HL-60 (cell line): ENCODE results near the gene MBNL3.

ENCODE experiments used
- DNase-seq, 2 experiments: peaks; one replicate each; pipeline ENCODE4 v3.0.0-alpha.2; 2010 to 2020; ENCODE audit warnings: low read depth in 1 of 2, low spot score in 1 of 2
- H3K27ac ChIP-seq: fragments of 250-450 bp; sonication (Bioruptor Pico); replicated peaks from 2 replicates; pipeline ENCODE4 v1.5.1; 2020; ENCODE audit warnings: mild to moderate bottlenecking, moderate library complexity
- H3K27me3 ChIP-seq: fragments of 250-450 bp; sonication (Bioruptor Pico); 2 replicates; pipeline ENCODE4 v1.5.1; 2021; ENCODE audit warnings: mild to moderate bottlenecking, moderate library complexity; ENCODE audit not compliant: insufficient read depth, poor library complexity, severe bottlenecking
- H3K4me3 ChIP-seq: replicated peaks from 2 replicates; pipeline ENCODE4 v1.5.1; 2011; ENCODE audit warnings: mild to moderate bottlenecking, control low read depth, low read length; ENCODE audit not compliant: insufficient read depth
- GABPA ChIP-seq: IDR thresholded peaks from 2 replicates; pipeline ENCODE4 v1.6.1; 2012; ENCODE audit warnings: low read depth
- POLR2AphosphoS5 ChIP-seq: IDR thresholded peaks from 2 replicates; pipeline ENCODE4 v1.6.1; 2012; ENCODE audit warnings: low read depth
- SPI1 ChIP-seq: IDR thresholded peaks from 2 replicates; pipeline ENCODE4 v1.6.1; 2012; ENCODE audit warnings: low read depth, mild to moderate bottlenecking, borderline replicate concordance
- TF ChIP-seq, protein P1 (sequence below): IDR thresholded peaks from one replicate; pipeline ENCODE4 v1.5.1; 2011; ENCODE audit warnings: low read length, control low read depth, inconsistent platforms; ENCODE audit not compliant: insufficient read depth
- TF ChIP-seq, protein P2 (sequence below): IDR thresholded peaks from 2 replicates; pipeline ENCODE4 v1.6.1; 2012; ENCODE audit warnings: low read depth; ENCODE audit not compliant: insufficient replicate concordance

Gene MBNL3

DNA sequence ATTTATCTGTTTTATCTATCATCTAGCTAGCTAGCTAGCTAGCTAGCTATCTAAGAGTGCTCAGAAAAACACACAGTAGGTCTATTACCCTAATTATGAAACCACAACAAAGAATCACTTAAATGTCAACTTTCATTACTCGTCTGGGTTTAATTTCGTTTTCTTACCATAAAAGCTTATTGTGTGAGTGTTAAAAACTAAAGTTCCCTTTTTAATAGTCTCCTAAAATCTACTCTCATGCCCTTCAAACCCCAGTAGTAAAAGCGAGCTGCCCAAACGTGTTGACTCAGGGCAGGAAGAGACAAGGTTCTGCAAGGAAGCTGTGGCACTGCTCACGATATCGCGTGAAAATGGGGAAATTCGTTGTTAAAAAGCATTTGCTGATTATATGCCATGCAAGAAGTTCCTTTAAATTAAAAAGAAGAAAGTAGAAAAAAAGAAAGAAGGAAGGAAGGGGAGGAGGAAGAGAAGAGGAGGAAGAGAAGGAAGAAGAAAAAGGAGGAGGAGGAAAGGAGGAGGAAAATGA lies 595 bp downstream of the MBNL3 start:
- H3K27me3 ChIP-seq: no peaks in the 10 kb centered on the region
- peak; percentile 47 to 76 for DNase-seq
- TF ChIP-seq SPI1 (no peak), POLR2AphosphoS5 (peak; percentile 38; the same call in 1 of the 2 replicates)
- H3K4me3 ChIP-seq: peak overlapping the region; percentile 36
- peak overlapping the region; percentile 98 for H3K27ac ChIP-seq

DNA sequence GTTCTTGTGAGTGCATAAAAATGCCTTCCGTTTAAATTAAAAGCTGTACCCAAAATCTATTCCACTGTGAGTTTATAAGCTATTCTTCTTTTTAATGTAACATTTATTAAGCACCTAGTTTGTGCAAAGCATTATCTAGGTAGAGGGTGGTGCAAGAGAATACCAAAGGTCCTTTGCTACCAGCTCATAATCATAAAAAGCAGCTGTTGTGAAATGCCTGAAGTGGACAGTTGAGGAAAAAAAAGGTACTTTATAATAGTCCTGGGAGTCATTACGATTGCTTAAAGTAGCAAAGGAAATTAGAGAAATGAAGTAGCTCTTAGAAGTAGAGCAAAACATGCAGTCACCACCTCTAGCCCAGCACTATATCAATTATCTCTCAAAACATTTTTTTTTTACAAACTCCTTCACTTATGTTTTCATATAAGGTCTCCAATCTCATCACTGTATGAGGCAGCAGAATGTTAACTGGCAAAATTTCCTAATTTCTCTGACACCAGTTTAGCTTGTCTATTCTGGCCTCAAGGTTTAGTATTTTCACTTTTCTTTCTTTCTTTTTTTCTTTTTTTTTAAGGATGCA lies 2.1 kb downstream of the MBNL3 start:
- Histone ChIP-seq H3K4me3 (peak overlapping the region; percentile 36; the same call in 1 of the 2 replicates), H3K27me3 (no peaks in the 10 kb centered on the region), H3K27ac (peak overlapping the region; percentile 98)
- DNase-seq: no peak
- TF ChIP-seq, protein P1, sequence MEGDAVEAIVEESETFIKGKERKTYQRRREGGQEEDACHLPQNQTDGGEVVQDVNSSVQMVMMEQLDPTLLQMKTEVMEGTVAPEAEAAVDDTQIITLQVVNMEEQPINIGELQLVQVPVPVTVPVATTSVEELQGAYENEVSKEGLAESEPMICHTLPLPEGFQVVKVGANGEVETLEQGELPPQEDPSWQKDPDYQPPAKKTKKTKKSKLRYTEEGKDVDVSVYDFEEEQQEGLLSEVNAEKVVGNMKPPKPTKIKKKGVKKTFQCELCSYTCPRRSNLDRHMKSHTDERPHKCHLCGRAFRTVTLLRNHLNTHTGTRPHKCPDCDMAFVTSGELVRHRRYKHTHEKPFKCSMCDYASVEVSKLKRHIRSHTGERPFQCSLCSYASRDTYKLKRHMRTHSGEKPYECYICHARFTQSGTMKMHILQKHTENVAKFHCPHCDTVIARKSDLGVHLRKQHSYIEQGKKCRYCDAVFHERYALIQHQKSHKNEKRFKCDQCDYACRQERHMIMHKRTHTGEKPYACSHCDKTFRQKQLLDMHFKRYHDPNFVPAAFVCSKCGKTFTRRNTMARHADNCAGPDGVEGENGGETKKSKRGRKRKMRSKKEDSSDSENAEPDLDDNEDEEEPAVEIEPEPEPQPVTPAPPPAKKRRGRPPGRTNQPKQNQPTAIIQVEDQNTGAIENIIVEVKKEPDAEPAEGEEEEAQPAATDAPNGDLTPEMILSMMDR: no peak
- TF ChIP-seq SPI1 (no peak), GABPA (no peak), POLR2AphosphoS5 (no peak)
- TF ChIP-seq, protein P2, sequence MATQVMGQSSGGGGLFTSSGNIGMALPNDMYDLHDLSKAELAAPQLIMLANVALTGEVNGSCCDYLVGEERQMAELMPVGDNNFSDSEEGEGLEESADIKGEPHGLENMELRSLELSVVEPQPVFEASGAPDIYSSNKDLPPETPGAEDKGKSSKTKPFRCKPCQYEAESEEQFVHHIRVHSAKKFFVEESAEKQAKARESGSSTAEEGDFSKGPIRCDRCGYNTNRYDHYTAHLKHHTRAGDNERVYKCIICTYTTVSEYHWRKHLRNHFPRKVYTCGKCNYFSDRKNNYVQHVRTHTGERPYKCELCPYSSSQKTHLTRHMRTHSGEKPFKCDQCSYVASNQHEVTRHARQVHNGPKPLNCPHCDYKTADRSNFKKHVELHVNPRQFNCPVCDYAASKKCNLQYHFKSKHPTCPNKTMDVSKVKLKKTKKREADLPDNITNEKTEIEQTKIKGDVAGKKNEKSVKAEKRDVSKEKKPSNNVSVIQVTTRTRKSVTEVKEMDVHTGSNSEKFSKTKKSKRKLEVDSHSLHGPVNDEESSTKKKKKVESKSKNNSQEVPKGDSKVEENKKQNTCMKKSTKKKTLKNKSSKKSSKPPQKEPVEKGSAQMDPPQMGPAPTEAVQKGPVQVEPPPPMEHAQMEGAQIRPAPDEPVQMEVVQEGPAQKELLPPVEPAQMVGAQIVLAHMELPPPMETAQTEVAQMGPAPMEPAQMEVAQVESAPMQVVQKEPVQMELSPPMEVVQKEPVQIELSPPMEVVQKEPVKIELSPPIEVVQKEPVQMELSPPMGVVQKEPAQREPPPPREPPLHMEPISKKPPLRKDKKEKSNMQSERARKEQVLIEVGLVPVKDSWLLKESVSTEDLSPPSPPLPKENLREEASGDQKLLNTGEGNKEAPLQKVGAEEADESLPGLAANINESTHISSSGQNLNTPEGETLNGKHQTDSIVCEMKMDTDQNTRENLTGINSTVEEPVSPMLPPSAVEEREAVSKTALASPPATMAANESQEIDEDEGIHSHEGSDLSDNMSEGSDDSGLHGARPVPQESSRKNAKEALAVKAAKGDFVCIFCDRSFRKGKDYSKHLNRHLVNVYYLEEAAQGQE: no peak

DNA sequence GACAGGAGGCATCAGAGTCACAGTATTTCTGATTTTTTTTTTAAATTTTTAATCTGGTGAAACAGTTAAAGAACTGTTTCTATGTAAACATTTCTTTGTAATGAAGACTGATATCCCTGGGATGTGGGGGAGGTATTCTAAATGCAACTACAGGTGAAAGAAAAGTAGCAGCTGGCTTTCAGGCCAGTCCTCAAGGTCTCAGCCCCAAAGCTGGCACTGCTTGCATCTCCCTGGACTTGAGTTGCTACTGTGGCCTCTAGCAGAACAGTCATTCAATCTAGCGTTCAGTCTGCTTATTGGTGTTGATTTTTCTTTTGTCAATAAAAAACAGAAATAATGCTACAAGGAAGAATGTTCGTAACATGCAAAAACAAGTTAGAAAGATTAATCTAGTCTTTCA lies 4.9 kb downstream of the MBNL3 start:
- Histone ChIP-seq H3K27me3 (no peaks in the 10 kb centered on the region), H3K27ac (no peak overlapping the region), H3K4me3 (no peak overlapping the region)
- no peak for DNase-seq
- TF ChIP-seq, protein P1: no peak
- no peak for TF ChIP-seq POLR2AphosphoS5
- no peak for TF ChIP-seq SPI1
- no peak for TF ChIP-seq GABPA
- TF ChIP-seq, protein P2: no peak

DNA sequence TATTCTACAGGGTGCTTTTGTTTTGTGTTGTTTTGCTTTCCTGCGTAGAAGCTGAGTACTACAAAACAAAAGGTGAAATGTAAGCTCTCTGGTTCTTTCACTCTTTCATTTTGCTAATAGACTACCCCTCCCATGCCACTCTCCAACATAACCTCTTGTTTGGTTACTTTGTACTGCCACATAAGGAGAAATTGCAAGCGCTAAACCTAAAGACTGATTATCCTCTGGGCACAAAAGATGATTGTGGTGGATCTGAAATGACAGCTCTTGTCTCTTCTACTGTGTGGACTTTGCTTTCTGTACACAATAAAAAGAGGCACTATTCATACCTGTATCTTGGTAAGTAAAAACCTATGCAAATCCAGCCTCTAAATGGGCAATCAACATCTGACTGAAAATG lies 5.3 kb downstream of the MBNL3 start:
- DNase-seq: no peak
- Histone ChIP-seq H3K27ac (no peak overlapping the region), H3K27me3 (no peaks in the 10 kb centered on the region), H3K4me3 (no peak overlapping the region)
- no peak for TF ChIP-seq SPI1
- no peak for TF ChIP-seq GABPA
- TF ChIP-seq, protein P1: no peak
- TF ChIP-seq, protein P2: no peak
- TF ChIP-seq POLR2AphosphoS5: no peak
